HepG2 (cell line): ENCODE data around the gene NUAK2. TPM values are rescaled to one million over a fixed set of nuclear protein-coding genes. Genes with fewer than 3 reads are reported as not detected.

Experiments
- CBX1 ChIP-seq: IDR thresholded peaks from one replicate; pipeline ENCODE4 v1.6.1; 2016; ENCODE audit warnings: antibody characterized with exemption, low read depth
- HNF4G ChIP-seq, 2 experiments: sonication (generic) in 1 of 2; formaldehyde crosslinking in 1 of 2; IDR thresholded peaks; 2 replicates each; pipeline versions ENCODE4 v1.4.0 to v1.6.1; 2011 to 2020; ENCODE audit warnings: borderline replicate concordance in 2 of 2, low read depth in 2 of 2, mild to moderate bottlenecking in 2 of 2, low read length in 1 of 2, missing genetic modification reagents in 1 of 2, moderate library complexity in 1 of 2
- KLF16 ChIP-seq, 2 experiments: sonication (generic) in 1 of 2; formaldehyde crosslinking in 1 of 2; IDR thresholded peaks; 2 replicates each; pipeline versions ENCODE4 v1.6.1 to v1.8.0; 2016 to 2023; ENCODE audit warnings: missing genetic modification reagents in 2 of 2, missing compliant biosample characterization in 1 of 2
- MTF2 ChIP-seq: sonication (generic); formaldehyde crosslinking; IDR thresholded peaks from 2 replicates; pipeline ENCODE4 v1.5.0; 2020; ENCODE audit warnings: missing genetic modification reagents, borderline replicate concordance
- NCOA2 ChIP-seq: sonication (generic); formaldehyde crosslinking; IDR thresholded peaks from 2 replicates; pipeline ENCODE4 v1.8.0; 2022; ENCODE audit warnings: inconsistent platforms
- POLR2G ChIP-seq: fragments of 200-400 bp; formaldehyde crosslinking; IDR thresholded peaks from 2 replicates; pipeline ENCODE4 v1.6.1; 2018; ENCODE audit warnings: mild to moderate bottlenecking, low read depth, low read length, moderate library complexity
- SALL2 ChIP-seq: sonication (generic); formaldehyde crosslinking; IDR thresholded peaks from 2 replicates; pipeline ENCODE4 v1.8.1; 2023; ENCODE audit warnings: mild to moderate bottlenecking, missing genetic modification reagents, inconsistent platforms
- SNRNP70 ChIP-seq: fragments of 200-400 bp; formaldehyde crosslinking; IDR thresholded peaks from 2 replicates; pipeline ENCODE4 v1.6.1; 2017; ENCODE audit warnings: mild to moderate bottlenecking, low read depth, low read length, moderate library complexity
- ZKSCAN1 ChIP-seq: fragments of 150-350 bp; IDR thresholded peaks from 2 replicates; pipeline ENCODE4 v1.6.1; 2014; ENCODE audit warnings: low read length
- ZNF101 ChIP-seq: sonication (generic); formaldehyde crosslinking; IDR thresholded peaks from 2 replicates; pipeline ENCODE4 v1.4.0; 2020; ENCODE audit warnings: mild to moderate bottlenecking, low read depth, missing genetic modification reagents, borderline replicate concordance
- ZNF124 ChIP-seq: sonication (generic); formaldehyde crosslinking; IDR thresholded peaks from 2 replicates; pipeline ENCODE4 v1.4.0; 2020; ENCODE audit warnings: missing genetic modification reagents
- ZNF383 ChIP-seq: sonication (generic); formaldehyde crosslinking; IDR thresholded peaks from 2 replicates; pipeline ENCODE4 v1.4.0; 2020; ENCODE audit warnings: missing genetic modification reagents, mild to moderate bottlenecking, borderline replicate concordance
- ZNF543 ChIP-seq: sonication (generic); formaldehyde crosslinking; IDR thresholded peaks from 2 replicates; pipeline ENCODE4 v1.4.0; 2020; ENCODE audit warnings: mild to moderate bottlenecking, missing genetic modification reagents
- ZNF558 ChIP-seq: sonication (generic); formaldehyde crosslinking; IDR thresholded peaks from 2 replicates; pipeline ENCODE4 v1.9.0; 2022; ENCODE audit warnings: mild to moderate bottlenecking, missing genetic modification reagents, borderline replicate concordance
- ZNF746 ChIP-seq: sonication (generic); formaldehyde crosslinking; IDR thresholded peaks from 2 replicates; pipeline ENCODE4 v1.8.0; 2022; ENCODE audit warnings: mild to moderate bottlenecking, missing genetic modification reagents
- ZNF747 ChIP-seq: sonication (generic); formaldehyde crosslinking; IDR thresholded peaks from 2 replicates; pipeline ENCODE4 v1.8.1; 2023; ENCODE audit warnings: missing genetic modification reagents, mild to moderate bottlenecking, borderline replicate concordance
- ZNF780A ChIP-seq: sonication (generic); formaldehyde crosslinking; IDR thresholded peaks from 2 replicates; pipeline ENCODE4 v1.8.0; 2022; ENCODE audit warnings: mild to moderate bottlenecking, missing genetic modification reagents, moderate library complexity
- ZSCAN29 ChIP-seq: sonication (generic); formaldehyde crosslinking; conservative IDR thresholded peaks from 2 replicates; pipeline ENCODE4 v1.4.0; 2020; ENCODE audit warnings: mild to moderate bottlenecking, missing genetic modification reagents
- polyA plus RNA-seq, 8 experiments: library from polyadenylated mRNA; depleted of rRNA in 3 of 8; stranded (reverse) in 7 of 8; unstranded in 1 of 8; fragments of >200 nt; fragmentation: Illumina TruSeq in 4 of 8; extraction: Trizol in 4 of 8; gene quantifications; 2 replicates each; pipeline versions ENCODE4 v1.2.1 to v1.2.3, GENCODE V29; 2011 to 2016; ENCODE audit warnings: low read depth in 4 of 8, missing spikeins in 1 of 8, mixed read lengths in 1 of 8; ENCODE audit not compliant: insufficient read depth in 1 of 8
- total RNA-seq, 5 experiments: library from RNA; depleted of rRNA; stranded (reverse); fragments of >200 nt; fragmentation: Illumina TruSeq; extraction: Trizol; gene quantifications; 2 replicates each; pipeline ENCODE4 v1.2.3, GENCODE V29; 2016; ENCODE audit warnings: low read depth in 1 of 5
- TF ChIP-seq, protein P1 (sequence below): sonication (generic); formaldehyde crosslinking; IDR thresholded peaks from 2 replicates; pipeline ENCODE4 v1.4.0; 2020; ENCODE audit warnings: missing genetic modification reagents
- TF ChIP-seq, protein P2 (sequence below): IDR thresholded peaks from 2 replicates; pipeline ENCODE4 v1.6.1; 2018; ENCODE audit warnings: missing genetic modification reagents, mild to moderate bottlenecking, missing compliant biosample characterization
- TF ChIP-seq, protein P3 (sequence below): sonication (generic); formaldehyde crosslinking; IDR thresholded peaks from 2 replicates; pipeline ENCODE4 v1.5.0; 2020; ENCODE audit warnings: mild to moderate bottlenecking, missing genetic modification reagents
- TF ChIP-seq, protein P4 (sequence below): IDR thresholded peaks from 2 replicates; pipeline ENCODE4 v1.6.1; 2016

The NUAK2 gene
- total and polyA plus RNA-seq, 2 of the 13 experiments (the other 11 are each of a cell fraction or from before 2014, with no cell fraction given) = 0.75 to 1.1 TPM

DNA sequence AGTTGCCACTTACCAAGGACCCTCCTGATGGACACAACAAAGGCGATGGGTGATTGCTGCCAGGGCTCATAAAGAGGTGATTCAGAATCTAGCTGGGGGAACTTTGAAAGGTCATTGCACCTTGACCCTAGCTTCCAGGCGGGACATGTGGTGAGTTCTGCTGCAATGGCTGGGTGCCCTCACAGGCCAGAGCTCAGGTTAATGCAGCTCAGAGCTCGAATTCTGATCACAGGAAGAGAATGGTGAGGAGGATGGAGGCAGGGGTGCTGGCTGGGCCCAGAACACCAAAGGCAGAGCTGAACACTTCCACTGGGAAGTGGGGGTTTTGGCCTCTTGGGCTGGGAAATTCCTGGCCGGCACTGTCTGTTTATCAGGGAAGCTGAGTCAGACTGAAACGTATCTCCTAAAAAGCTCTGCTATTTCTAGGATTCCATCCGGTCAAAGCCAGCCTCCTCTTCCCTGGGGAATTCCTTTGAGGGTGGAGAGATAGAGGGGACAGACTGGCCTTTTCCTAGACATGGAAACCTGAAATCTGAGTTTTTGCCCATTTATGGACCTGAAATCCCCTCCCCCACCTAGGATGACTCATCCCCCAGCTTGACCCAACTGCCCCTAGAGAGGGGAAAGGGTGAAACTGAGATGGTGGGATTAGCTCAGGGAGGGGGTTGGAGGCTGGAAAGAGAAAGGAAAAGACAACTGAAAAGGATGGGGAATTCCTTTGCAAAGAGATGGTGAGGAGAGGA lies 27.2 kb downstream of the NUAK2 start (continued):
- TF ChIP-seq SALL2 (peak; percentile 72; the same call in 1 of the 2 replicates), SNRNP70 (no peak), ZNF747 (CRISPR knock-in tag) (no peak), CBX1 (peak; percentile 45), ZNF780A (no peak), HNF4G (IDR thresholded peaks at IDR 0.05; ENCODE audit: borderline replicate concordance, low read depth, low read length) (peak; percentile 67; the same call in 1 of the 2 replicates), HNF4G (CRISPR knock-in tag; IDR thresholded peaks at IDR 0.05; ENCODE audit: borderline replicate concordance, low read depth) (no peak; the same call in 1 of the 2 replicates), KLF16 (CRISPR knock-in tag; IDR thresholded peaks at IDR 0.05) (peak in 1 of 2 experiments; percentile 38; a peak in 1 of 4 replicates), ZNF124 (0 out of 2 replicates have a peak, but pooled peaks have one; percentile 29), MTF2 (CRISPR knock-in tag) (no peak), ZNF101 (CRISPR knock-in tag) (no peak), ZKSCAN1 (no peak), ZNF543 (peak; percentile 65; the same call in 1 of the 2 replicates), ZNF746 (0 out of 2 replicates have a peak, but pooled peaks have one; percentile 28), ZNF558 (no peak), ZSCAN29 (CRISPR knock-in tag) (no peak), ZNF383 (CRISPR knock-in tag) (no peak), POLR2G (peak; percentile 53), NCOA2 (CRISPR knock-in tag) (peak; percentile 56; the same call in 1 of the 2 replicates)
- TF ChIP-seq, protein P1, sequence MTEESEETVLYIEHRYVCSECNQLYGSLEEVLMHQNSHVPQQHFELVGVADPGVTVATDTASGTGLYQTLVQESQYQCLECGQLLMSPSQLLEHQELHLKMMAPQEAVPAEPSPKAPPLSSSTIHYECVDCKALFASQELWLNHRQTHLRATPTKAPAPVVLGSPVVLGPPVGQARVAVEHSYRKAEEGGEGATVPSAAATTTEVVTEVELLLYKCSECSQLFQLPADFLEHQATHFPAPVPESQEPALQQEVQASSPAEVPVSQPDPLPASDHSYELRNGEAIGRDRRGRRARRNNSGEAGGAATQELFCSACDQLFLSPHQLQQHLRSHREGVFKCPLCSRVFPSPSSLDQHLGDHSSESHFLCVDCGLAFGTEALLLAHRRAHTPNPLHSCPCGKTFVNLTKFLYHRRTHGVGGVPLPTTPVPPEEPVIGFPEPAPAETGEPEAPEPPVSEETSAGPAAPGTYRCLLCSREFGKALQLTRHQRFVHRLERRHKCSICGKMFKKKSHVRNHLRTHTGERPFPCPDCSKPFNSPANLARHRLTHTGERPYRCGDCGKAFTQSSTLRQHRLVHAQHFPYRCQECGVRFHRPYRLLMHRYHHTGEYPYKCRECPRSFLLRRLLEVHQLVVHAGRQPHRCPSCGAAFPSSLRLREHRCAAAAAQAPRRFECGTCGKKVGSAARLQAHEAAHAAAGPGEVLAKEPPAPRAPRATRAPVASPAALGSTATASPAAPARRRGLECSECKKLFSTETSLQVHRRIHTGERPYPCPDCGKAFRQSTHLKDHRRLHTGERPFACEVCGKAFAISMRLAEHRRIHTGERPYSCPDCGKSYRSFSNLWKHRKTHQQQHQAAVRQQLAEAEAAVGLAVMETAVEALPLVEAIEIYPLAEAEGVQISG = peak; percentile 65; the same call in 1 of the 2 replicates
- TF ChIP-seq, protein P2, sequence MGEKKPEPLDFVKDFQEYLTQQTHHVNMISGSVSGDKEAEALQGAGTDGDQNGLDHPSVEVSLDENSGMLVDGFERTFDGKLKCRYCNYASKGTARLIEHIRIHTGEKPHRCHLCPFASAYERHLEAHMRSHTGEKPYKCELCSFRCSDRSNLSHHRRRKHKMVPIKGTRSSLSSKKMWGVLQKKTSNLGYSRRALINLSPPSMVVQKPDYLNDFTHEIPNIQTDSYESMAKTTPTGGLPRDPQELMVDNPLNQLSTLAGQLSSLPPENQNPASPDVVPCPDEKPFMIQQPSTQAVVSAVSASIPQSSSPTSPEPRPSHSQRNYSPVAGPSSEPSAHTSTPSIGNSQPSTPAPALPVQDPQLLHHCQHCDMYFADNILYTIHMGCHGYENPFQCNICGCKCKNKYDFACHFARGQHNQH (CRISPR knock-in tag) = 0 out of 2 replicates have a peak, but pooled peaks have one; percentile 28
- TF ChIP-seq, protein P3, sequence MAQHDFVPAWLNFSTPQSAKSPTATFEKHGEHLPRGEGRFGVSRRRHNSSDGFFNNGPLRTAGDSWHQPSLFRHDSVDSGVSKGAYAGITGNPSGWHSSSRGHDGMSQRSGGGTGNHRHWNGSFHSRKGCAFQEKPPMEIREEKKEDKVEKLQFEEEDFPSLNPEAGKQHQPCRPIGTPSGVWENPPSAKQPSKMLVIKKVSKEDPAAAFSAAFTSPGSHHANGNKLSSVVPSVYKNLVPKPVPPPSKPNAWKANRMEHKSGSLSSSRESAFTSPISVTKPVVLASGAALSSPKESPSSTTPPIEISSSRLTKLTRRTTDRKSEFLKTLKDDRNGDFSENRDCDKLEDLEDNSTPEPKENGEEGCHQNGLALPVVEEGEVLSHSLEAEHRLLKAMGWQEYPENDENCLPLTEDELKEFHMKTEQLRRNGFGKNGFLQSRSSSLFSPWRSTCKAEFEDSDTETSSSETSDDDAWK (CRISPR knock-in tag) = no peak
- TF ChIP-seq, protein P4, sequence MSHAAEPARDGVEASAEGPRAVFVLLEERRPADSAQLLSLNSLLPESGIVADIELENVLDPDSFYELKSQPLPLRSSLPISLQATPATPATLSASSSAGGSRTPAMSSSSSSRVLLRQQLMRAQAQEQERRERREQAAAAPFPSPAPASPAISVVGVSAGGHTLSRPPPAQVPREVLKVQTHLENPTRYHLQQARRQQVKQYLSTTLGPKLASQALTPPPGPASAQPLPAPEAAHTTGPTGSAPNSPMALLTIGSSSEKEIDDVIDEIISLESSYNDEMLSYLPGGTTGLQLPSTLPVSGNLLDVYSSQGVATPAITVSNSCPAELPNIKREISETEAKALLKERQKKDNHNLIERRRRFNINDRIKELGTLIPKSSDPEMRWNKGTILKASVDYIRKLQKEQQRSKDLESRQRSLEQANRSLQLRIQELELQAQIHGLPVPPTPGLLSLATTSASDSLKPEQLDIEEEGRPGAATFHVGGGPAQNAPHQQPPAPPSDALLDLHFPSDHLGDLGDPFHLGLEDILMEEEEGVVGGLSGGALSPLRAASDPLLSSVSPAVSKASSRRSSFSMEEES = no peak
